ENCODE data around the gene TRIP4.
"Not testable (repeated sequence)": the region's sequence is repeated elsewhere in the genome, so short reads cannot be mapped to it uniquely, and the experiment has no call there.

Gene TRIP4

GRCh38 chr15:64387562-64388168 is at the start of gene TRIP4:
Gene TRIP4 (plus strand): TSS chr15:64387836. CDS start chr15:64387864, 28 bp downstream.
- peak; percentile 97 for DNase-seq

- DNase-seq = no peak
Observed at GRCh38 chr15:64340355-64340754, 47.3 kb upstream of the TRIP4 start.

- DNase-seq = no peak
Observed at GRCh38 chr15:64341961-64342360, 45.7 kb upstream of the TRIP4 start.

- no peak for DNase-seq
Observed at GRCh38 chr15:64343222-64343621, 44.4 kb upstream of the TRIP4 start.

GRCh38 chr15:64343841-64344240 is 43.8 kb upstream of the TRIP4 start:
- DNase-seq = no peak

- DNase-seq = no peak
Observed at GRCh38 chr15:64344651-64345294, 42.9 kb upstream of the TRIP4 start.

GRCh38 chr15:64346242-64346641 is 41.4 kb upstream of the TRIP4 start:
- not testable (repeated sequence) for DNase-seq

GRCh38 chr15:64348455-64348854 is 39.2 kb upstream of the TRIP4 start:
- no peak for DNase-seq

- no peak for DNase-seq
Observed at GRCh38 chr15:64349375-64349774, 38.3 kb upstream of the TRIP4 start.

- no peak for DNase-seq
Observed at GRCh38 chr15:64351265-64351664, 36.4 kb upstream of the TRIP4 start.

- DNase-seq = no peak
Observed at GRCh38 chr15:64354688-64355344, 32.8 kb upstream of the TRIP4 start.

- peak; percentile 48 for DNase-seq
Observed at GRCh38 chr15:64355348-64355943, 32.2 kb upstream of the TRIP4 start.

- peak; percentile 96 for DNase-seq
Observed at GRCh38 chr15:64355944-64356709, 31.5 kb upstream of the TRIP4 start, which contains the start of gene CSNK1G1. Gene CSNK1G1 (minus strand): TSS chr15:64356173. CDS start chr15:64300499, 55,674 bp downstream.

GRCh38 chr15:64356710-64357040 is 31.0 kb upstream of the TRIP4 start:
- no peak for DNase-seq

GRCh38 chr15:64361259-64361658 is 26.4 kb upstream of the TRIP4 start:
- DNase-seq = peak; percentile 6

GRCh38 chr15:64369078-64369607 is 18.5 kb upstream of the TRIP4 start:
- DNase-seq = no peak

- not testable (repeated sequence) for DNase-seq
Observed at GRCh38 chr15:64371383-64371782, 16.3 kb upstream of the TRIP4 start.

- no peak for DNase-seq
Observed at GRCh38 chr15:64373360-64373759, 14.3 kb upstream of the TRIP4 start.

- no peak for DNase-seq
Observed at GRCh38 chr15:64379216-64379960, 8.2 kb upstream of the TRIP4 start.

- not testable (repeated sequence) for DNase-seq
Observed at GRCh38 chr15:64380130-64380870, 7.3 kb upstream of the TRIP4 start.

Measured in DMS53 (cell line).